H9 (cell line): ENCODE measurements around the gene ANP32E. TPM values are rescaled to one million over a fixed set of nuclear protein-coding genes. Genes with fewer than 3 reads are reported as not detected.

Experiments used
- DNase-seq: peaks from one replicate; pipeline ENCODE4 v3.0.0-alpha.2; 2017
- H2AFZ ChIP-seq: one replicate; pipeline ENCODE4 v1.6.1; 2013; ENCODE audit warnings: mild to moderate bottlenecking, low read length, control low read depth, moderate library complexity
- H2AK5ac ChIP-seq: 2 replicates; pipeline ENCODE4 v1.6.1; 2013; ENCODE audit warnings: low read length, control low read depth, mixed read lengths; ENCODE audit not compliant: insufficient read length
- H2BK120ac ChIP-seq: one replicate; pipeline ENCODE4 v1.6.1; 2013; ENCODE audit warnings: low read depth, mild to moderate bottlenecking, low read length, control low read depth, inconsistent platforms; ENCODE audit not compliant: poor library complexity, severe bottlenecking
- H2BK12ac ChIP-seq: 2 replicates; pipeline ENCODE4 v1.6.1; 2013; ENCODE audit warnings: low read length, control low read depth, mixed read lengths, low read depth; ENCODE audit not compliant: insufficient read length
- H2BK15ac ChIP-seq: 2 replicates; pipeline ENCODE4 v1.6.1; 2013; ENCODE audit warnings: low read depth, low read length, control low read depth
- H2BK20ac ChIP-seq: one replicate; pipeline ENCODE4 v1.6.1; 2013; ENCODE audit warnings: low read depth, mild to moderate bottlenecking, low read length, control low read depth, inconsistent platforms; ENCODE audit not compliant: poor library complexity, severe bottlenecking
- H2BK5ac ChIP-seq: 2 replicates; pipeline ENCODE4 v1.6.1; 2013; ENCODE audit warnings: low read length, control low read depth, mixed read lengths; ENCODE audit not compliant: insufficient read length
- H3K14ac ChIP-seq: 2 replicates; pipeline ENCODE4 v1.6.1; 2013; ENCODE audit warnings: low read length, control low read depth; ENCODE audit not compliant: insufficient read depth
- H3K18ac ChIP-seq: 2 replicates; pipeline ENCODE4 v1.6.1; 2013; ENCODE audit warnings: low read depth, mild to moderate bottlenecking, mixed read lengths, low read length, control low read depth; ENCODE audit not compliant: insufficient read length
- H3K23ac ChIP-seq: 2 replicates; pipeline ENCODE4 v1.6.1; 2013; ENCODE audit warnings: low read length, control low read depth, mixed read lengths, low read depth; ENCODE audit not compliant: insufficient read length
- H3K23me2 ChIP-seq: 2 replicates; pipeline ENCODE4 v1.6.1; 2013; ENCODE audit warnings: low read depth, mild to moderate bottlenecking, mixed read lengths, low read length, control low read depth; ENCODE audit not compliant: insufficient read length, poor library complexity, severe bottlenecking
- H3K27ac ChIP-seq: 2 replicates; pipeline ENCODE4 v1.5.1; 2013; ENCODE audit warnings: low read length, control low read depth, mixed read lengths, low read depth; ENCODE audit not compliant: insufficient read length
- H3K27me3 ChIP-seq: 2 replicates; pipeline ENCODE4 v1.6.1; 2013; ENCODE audit warnings: low read length, control low read depth, inconsistent platforms; ENCODE audit not compliant: insufficient read depth
- H3K4ac ChIP-seq: 2 replicates; pipeline ENCODE4 v1.6.1; 2013; ENCODE audit warnings: low read depth, mild to moderate bottlenecking, control low read depth, inconsistent platforms, low read length, moderate library complexity
- H3K4me1 ChIP-seq: 2 replicates; pipeline ENCODE4 v1.6.1; 2013; ENCODE audit warnings: low read length, control low read depth, inconsistent platforms; ENCODE audit not compliant: insufficient read depth
- H3K4me2 ChIP-seq: 2 replicates; pipeline ENCODE4 v1.6.1; 2013; ENCODE audit warnings: low read length, control low read depth, mixed read lengths; ENCODE audit not compliant: insufficient read length, insufficient read depth
- H3K56ac ChIP-seq: 2 replicates; pipeline ENCODE4 v1.6.1; 2013; ENCODE audit warnings: low read depth, mild to moderate bottlenecking, mixed read lengths, low read length, control low read depth; ENCODE audit not compliant: insufficient read length
- H3K79me1 ChIP-seq: 2 replicates; pipeline ENCODE4 v1.6.1; 2013; ENCODE audit warnings: low read depth, mild to moderate bottlenecking, moderate library complexity, low read length, control low read depth, inconsistent platforms; ENCODE audit not compliant: insufficient read depth, poor library complexity, severe bottlenecking
- H3K79me2 ChIP-seq: 2 replicates; pipeline ENCODE4 v1.6.1; 2013; ENCODE audit warnings: low read length, control low read depth, inconsistent platforms; ENCODE audit not compliant: insufficient read depth
- H3K9ac ChIP-seq: 2 replicates; pipeline ENCODE4 v1.6.1; 2013; ENCODE audit warnings: low read length, control low read depth, mixed read lengths; ENCODE audit not compliant: insufficient read length; ENCODE audit errors: extremely low read depth
- H3K9me3 ChIP-seq: one replicate; pipeline ENCODE4 v1.6.1; 2013; ENCODE audit warnings: low read depth, low read length, inconsistent platforms; ENCODE audit not compliant: control insufficient read depth
- H3T11ph ChIP-seq: one replicate; pipeline ENCODE4 v1.6.1; 2013; ENCODE audit warnings: mild to moderate bottlenecking, low read length, control low read depth, inconsistent platforms
- H4K20me1 ChIP-seq: one replicate; pipeline ENCODE4 v1.6.1; 2013; ENCODE audit not compliant: control insufficient read depth, insufficient read length, insufficient read depth
- H4K5ac ChIP-seq: 2 replicates; pipeline ENCODE4 v1.6.1; 2013; ENCODE audit warnings: low read depth, mild to moderate bottlenecking, mixed read lengths, low read length, control low read depth; ENCODE audit not compliant: insufficient read length
- H4K8ac ChIP-seq: replicated peaks from 2 replicates; pipeline ENCODE4 v1.6.1; 2013; ENCODE audit warnings: low read length, control low read depth, mixed read lengths, low read depth; ENCODE audit not compliant: insufficient read length
- H4K91ac ChIP-seq: 2 replicates; pipeline ENCODE4 v1.6.1; 2013; ENCODE audit warnings: low read depth, mild to moderate bottlenecking, moderate library complexity, mixed read lengths, low read length, control low read depth; ENCODE audit not compliant: insufficient read length
- H3K27ac Mint-ChIP-seq, 3 experiments: 2 replicates in 2 of 3; 3 replicates in 1 of 3; pipeline ENCODE4 v1.8.0; 2020 to 2021; ENCODE audit warnings: mixed read lengths in 3 of 3, mild to moderate bottlenecking in 1 of 3, moderate library complexity in 1 of 3
- H3K27me3 Mint-ChIP-seq: 2 replicates; pipeline ENCODE4 v1.8.0; 2021; ENCODE audit warnings: low read depth, mild to moderate bottlenecking, moderate library complexity, mixed read lengths
- H3K36me3 Mint-ChIP-seq, 3 experiments: 2 replicates in 2 of 3; 3 replicates in 1 of 3; pipeline ENCODE4 v1.8.0; 2020 to 2021; ENCODE audit warnings: low read depth in 3 of 3, mixed read lengths in 3 of 3; ENCODE audit not compliant: insufficient read depth in 1 of 3
- H3K4me1 Mint-ChIP-seq, 2 experiments: 2 replicates each; pipeline ENCODE4 v1.8.0; 2020; ENCODE audit warnings: mixed read lengths in 2 of 2
- H3K4me3 Mint-ChIP-seq, 2 experiments: 2 replicates in 1 of 2; 3 replicates in 1 of 2; pipeline ENCODE4 v1.8.0; 2020 to 2021; ENCODE audit warnings: mild to moderate bottlenecking in 2 of 2, mixed read lengths in 2 of 2, moderate library complexity in 1 of 2
- H3K9me3 Mint-ChIP-seq, 2 experiments: 2 replicates in 1 of 2; 3 replicates in 1 of 2; pipeline ENCODE4 v1.8.0; 2020; ENCODE audit warnings: mild to moderate bottlenecking in 2 of 2, mixed read lengths in 2 of 2, moderate library complexity in 1 of 2
- CTCF ChIP-seq: fragments of 200-600 bp; sonication (generic); conservative IDR thresholded peaks from 3 replicates; pipeline ENCODE4 v1.8.0; 2021; ENCODE audit warnings: antibody characterized with exemption, mild to moderate bottlenecking
- WGBS: extraction: QIAGEN DNeasy Blood & Tissue Kit; methylation state at CpG from one replicate; pipeline ENCODE4 v1.1.7; 2013; ENCODE audit warnings: missing lambda C conversion rate, low lambda C conversion rate, mixed read lengths; ENCODE audit not compliant: insufficient read length; ENCODE audit errors: extremely low coverage; 5-methylcytosine and 5-hydroxymethylcytosine counted together
- total RNA-seq: library from RNA; stranded (reverse); gene quantifications from 2 replicates; pipeline ENCODE4 v1.2.1, GENCODE V29; 2021

ANP32E gene
- total RNA-seq, 1 experiment from 2014 or later: 106 TPM

GRCh38 chr1:150283260-150283659, 47.3 kb upstream of the ANP32E start:
- H3K9me3 ChIP-seq: no peaks in the 10 kb centered on the region
- H3K79me2 ChIP-seq: no peaks in the 10 kb centered on the region
- H4K5ac ChIP-seq: no peak overlapping the region
- DNase-seq: no peak
- Mint-ChIP-seq H3K4me1 (peaks cover 22 to 27% of the 10 kb centered on the region in 2 experiments), H3K27ac (no peak overlapping the region), H3K9me3 (no peaks in the 10 kb centered on the region; a peak in 2 of 5 replicates), H3K36me3 (peaks cover 8 to 39% (median 30%) of the 10 kb centered on the region in 3 experiments), H3K27me3 (peaks cover 18% of the 10 kb centered on the region), H3K4me3 (peak overlapping the region; percentile 84 to 95)
- H3K23me2 ChIP-seq: peaks cover 17% of the 10 kb centered on the region
- no peak overlapping the region for H3K56ac ChIP-seq
- no peak overlapping the region for H2AFZ ChIP-seq
- H4K20me1 ChIP-seq: peaks cover 3% of the 10 kb centered on the region
- no peak overlapping the region for H3K14ac ChIP-seq
- no peaks in the 10 kb centered on the region for H3K79me1 ChIP-seq
- no peak overlapping the region for H3K23ac ChIP-seq
- H2AK5ac ChIP-seq: no peak overlapping the region
- H3K9ac ChIP-seq: no peak overlapping the region
- no peak overlapping the region for H2BK20ac ChIP-seq
- no CpG with 5 or more reads among the region's 12 CpGs for WGBS
- TF ChIP-seq CTCF: no peak
- no peaks in the 10 kb centered on the region for H3K27me3 ChIP-seq
- no peak overlapping the region for H2BK12ac ChIP-seq
- H3K4me2 ChIP-seq: peak overlapping the region; percentile 75
- no peak overlapping the region for H3K18ac ChIP-seq
- H3K4me1 ChIP-seq: no peaks in the 10 kb centered on the region
- H3T11ph ChIP-seq: no peak overlapping the region
- H4K91ac ChIP-seq: no peak overlapping the region
- no peak overlapping the region for H2BK120ac ChIP-seq
- no peak overlapping the region for H3K4ac ChIP-seq
- H2BK5ac ChIP-seq: no peak overlapping the region
- H2BK15ac ChIP-seq: no peak overlapping the region
- no peak overlapping the region for H4K8ac ChIP-seq
- H3K27ac ChIP-seq: no peak overlapping the region
